GM12874 (cell line): ENCODE results near the gene ZSCAN1.

Experiments
- TF ChIP-seq, protein P1 (sequence below): IDR thresholded peaks from 2 replicates; pipeline ENCODE4 v1.5.1; 2011; ENCODE audit warnings: low read depth, mild to moderate bottlenecking, control low read depth, low read length, moderate library complexity; ENCODE audit not compliant: insufficient read depth

ZSCAN1 gene

GRCh38 chr19:58097781-58098681 is 64.2 kb downstream of the ZSCAN1 start, which contains the start of gene ZSCAN18:
Gene ZSCAN18, minus strand, starts transcription at chr19:58098231. Its CDS starts 7,964 bp downstream, at chr19:58090267.
- TF ChIP-seq, protein P1, sequence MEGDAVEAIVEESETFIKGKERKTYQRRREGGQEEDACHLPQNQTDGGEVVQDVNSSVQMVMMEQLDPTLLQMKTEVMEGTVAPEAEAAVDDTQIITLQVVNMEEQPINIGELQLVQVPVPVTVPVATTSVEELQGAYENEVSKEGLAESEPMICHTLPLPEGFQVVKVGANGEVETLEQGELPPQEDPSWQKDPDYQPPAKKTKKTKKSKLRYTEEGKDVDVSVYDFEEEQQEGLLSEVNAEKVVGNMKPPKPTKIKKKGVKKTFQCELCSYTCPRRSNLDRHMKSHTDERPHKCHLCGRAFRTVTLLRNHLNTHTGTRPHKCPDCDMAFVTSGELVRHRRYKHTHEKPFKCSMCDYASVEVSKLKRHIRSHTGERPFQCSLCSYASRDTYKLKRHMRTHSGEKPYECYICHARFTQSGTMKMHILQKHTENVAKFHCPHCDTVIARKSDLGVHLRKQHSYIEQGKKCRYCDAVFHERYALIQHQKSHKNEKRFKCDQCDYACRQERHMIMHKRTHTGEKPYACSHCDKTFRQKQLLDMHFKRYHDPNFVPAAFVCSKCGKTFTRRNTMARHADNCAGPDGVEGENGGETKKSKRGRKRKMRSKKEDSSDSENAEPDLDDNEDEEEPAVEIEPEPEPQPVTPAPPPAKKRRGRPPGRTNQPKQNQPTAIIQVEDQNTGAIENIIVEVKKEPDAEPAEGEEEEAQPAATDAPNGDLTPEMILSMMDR: no peak

GRCh38 chr19:58098682-58098998 is 64.8 kb downstream of the ZSCAN1 start:
- TF ChIP-seq, protein P1: no peak
